HG02970 (cell line): ENCODE measurements around the gene PPIC.

Source experiments
- ATAC-seq: cut with Tn5 transposase; IDR thresholded peaks from one replicate; pipeline ENCODE4 v1.9.1; 2021; ENCODE audit warnings: mild to moderate bottlenecking, moderate library complexity, moderate number of reproducible peaks; ENCODE audit not compliant: unreplicated experiment, low FRiP score

The PPIC gene

DNA sequence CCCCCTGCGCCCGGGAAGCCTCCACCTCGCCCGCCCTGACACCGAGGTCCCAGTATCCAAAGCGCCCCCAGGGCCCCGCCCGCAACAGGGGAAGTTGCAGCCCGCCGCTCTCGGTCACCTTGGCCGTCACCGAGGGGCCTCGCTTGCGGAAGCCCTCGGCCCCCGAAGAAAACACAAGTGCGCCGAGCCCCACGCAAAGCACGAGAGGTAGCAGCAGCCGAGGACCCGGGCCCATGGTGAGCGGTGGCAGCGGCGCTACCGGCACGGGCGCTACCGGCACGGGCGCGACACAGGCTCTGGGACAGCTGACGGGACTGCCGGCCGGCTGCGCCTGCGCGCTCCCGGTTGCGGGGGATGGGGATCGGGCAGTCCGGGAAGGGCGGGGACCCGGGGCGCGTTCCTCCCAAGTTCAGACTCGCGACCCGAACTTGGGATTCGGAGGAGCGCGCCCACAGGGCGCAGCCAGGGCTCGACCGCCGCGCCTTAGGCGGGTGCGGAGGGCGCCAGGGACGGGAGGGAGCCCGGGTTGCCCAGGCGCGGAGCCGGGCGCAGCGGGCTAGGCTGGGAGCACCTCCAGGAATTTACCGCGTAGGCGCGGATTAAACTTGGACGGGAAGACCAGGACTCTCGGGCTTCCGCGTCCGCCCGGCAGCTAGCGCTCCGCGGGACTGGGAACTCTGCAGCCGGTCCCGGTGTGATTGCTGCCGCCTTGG lies at the start of gene PPIC:
Gene PPIC, minus strand, starts transcription at position 335 of the 713 bp plus-strand sequence. Its CDS starts 100 bp downstream, at position 235.
- no peak for ATAC-seq

DNA sequence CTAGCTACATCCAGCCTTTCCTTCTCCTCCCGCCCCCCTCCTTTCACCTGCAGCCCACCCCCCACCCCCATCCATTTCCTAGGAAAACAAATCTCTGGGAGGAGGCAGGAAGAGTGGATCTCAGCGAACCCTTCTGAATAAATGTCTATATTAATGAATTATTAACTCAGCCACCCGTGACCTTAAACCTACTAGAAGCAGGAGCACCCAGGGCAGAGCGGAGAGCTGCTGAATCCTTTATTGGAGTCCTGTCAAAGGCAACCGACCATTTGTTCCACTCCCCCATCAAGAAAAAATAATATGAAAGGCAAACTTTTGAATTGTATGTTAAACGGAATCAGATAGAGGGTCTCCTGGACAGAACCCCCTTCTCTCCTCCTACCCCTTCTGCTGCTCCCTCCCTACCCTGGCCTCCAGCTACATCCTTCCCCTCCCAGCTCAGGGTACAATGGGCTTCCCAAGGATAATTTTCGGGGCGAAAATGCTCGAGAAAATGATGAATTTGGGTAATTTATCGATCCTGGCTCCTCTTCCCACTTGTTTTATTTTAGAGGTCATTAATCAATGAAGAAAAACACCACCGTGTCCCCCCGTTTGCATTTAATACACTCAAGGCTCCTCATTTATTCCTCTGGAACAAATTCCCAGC lies 49.2 kb upstream of the PPIC start:
- ATAC-seq: no peak

DNA sequence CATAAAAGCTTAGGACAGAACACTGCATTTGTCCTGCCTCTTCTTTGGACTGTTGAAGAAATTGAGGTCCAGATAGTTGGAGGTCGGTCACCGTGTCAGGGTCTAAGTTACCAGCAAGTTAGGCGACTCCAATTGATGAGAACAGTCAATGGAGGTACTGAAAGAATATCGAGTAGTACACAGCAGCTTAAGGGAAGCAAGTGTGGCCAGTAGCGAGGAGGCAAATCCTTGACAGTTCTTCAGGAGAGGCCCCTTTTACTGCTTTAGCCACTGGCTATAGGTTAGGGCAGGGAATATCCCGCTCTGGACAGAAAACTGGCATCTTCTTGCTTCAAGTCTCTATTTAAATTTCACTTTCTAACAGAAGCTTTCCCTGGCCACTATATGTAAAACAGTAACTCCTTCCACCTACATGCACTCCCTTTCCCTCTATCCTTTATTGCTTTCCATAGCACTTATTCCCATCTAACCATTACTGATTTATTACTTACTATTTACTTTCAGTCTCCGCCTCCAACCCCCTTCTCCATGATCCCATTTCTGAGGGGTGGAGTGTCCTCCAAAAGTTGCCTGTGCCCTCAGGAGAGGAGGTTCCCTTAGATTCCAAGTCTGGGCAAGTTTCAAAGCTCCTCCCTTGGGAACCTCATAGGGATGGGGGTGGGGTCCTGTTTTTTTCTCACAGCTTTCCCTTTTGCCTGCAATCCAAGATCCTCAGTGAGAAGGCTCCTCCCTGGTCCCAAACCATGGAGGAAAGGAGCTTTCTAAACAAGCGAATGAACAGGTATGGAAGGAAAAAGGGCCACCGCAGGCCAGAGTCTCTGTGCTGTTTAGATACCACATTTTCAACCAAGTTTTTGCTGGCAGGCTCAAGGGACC lies 48.4 kb upstream of the PPIC start:
- no peak for ATAC-seq

GRCh38 chr5:123083298-123083697 lies 46.8 kb upstream of the PPIC start:
- no peak for ATAC-seq

- no peak for ATAC-seq
Measured at GRCh38 chr5:123080215-123080614, 43.7 kb upstream of the PPIC start.

DNA sequence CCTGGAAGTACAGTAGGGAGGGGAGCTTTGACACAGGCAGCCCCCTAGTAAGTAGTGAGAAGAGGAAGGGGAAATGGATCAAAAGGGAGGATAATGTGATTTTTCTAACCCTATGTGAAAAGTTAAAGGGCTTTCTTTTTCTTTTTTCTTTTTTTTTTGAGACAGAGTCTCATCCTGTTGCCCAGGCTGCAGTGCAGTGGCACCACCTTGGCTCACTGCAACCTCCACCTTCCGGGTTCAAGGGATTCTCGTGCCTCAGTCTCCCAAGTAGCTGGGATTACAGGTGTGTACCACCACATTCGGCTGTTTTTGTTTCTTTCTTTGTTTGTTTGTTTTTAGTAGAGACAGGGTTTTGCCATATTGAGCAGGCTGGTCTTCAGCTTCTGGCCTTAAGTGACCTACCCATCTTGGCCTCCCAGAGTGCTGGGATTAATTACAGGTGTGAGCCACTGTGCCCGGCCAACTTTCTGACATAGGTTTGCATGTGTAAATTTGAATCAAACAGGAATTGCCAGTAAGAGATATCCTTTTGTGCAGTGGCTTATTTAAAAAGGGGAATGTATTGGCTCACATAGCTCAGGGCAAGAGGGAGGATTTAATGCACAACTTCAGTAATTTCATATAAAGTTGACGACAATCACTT lies 39.1 kb upstream of the PPIC start:
- no peak for ATAC-seq

- no peak for ATAC-seq
Measured at GRCh38 chr5:123068368-123068938, 31.9 kb upstream of the PPIC start.

GRCh38 chr5:123066016-123066415 lies 29.5 kb upstream of the PPIC start:
- ATAC-seq: no peak

DNA sequence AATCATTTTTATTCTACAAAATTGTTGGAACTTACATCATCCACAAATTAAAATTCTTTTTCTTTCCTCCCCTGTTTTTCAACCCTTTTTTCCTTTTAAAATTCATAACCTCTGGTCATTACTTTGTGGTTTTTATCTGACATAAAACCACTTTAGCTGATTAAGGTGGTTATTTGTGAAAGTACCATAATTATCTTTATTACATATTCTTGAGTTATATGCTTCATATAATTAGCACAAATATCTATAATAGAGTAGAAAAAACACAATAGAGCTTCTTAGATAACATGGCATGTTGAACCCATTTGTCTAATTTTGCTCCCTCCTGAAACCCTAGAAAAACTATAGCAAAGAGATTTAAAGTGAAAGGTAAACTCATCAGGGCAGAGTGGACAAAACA lies 22.9 kb upstream of the PPIC start:
- ATAC-seq: no peak

GRCh38 chr5:123051206-123051605 lies 14.7 kb upstream of the PPIC start:
- no peak for ATAC-seq

- no peak for ATAC-seq
Measured at GRCh38 chr5:123047706-123048105, 11.2 kb upstream of the PPIC start.

- ATAC-seq: no peak
Measured at GRCh38 chr5:123046222-123046621, 9.7 kb upstream of the PPIC start.

- ATAC-seq: no peak
Measured at GRCh38 chr5:123044926-123045617, 8.5 kb upstream of the PPIC start.

GRCh38 chr5:123039673-123040072 lies 3.1 kb upstream of the PPIC start:
- no peak for ATAC-seq

DNA sequence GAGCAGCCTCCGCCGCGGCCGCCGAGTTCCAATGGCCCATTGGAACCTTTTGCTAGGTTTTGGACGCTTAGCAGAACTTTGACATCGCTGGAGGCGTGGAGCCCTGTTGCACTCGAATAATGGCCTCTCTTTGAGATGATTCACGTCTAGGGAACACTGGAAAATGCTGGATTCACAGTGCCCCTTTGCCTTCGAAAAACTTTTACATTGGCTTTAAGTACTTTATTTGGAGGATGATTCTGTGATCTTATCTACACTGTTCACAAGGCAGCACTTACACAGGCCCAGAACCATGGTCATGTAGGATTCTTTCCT lies 536 bp upstream of the PPIC start:
- ATAC-seq: no peak

DNA sequence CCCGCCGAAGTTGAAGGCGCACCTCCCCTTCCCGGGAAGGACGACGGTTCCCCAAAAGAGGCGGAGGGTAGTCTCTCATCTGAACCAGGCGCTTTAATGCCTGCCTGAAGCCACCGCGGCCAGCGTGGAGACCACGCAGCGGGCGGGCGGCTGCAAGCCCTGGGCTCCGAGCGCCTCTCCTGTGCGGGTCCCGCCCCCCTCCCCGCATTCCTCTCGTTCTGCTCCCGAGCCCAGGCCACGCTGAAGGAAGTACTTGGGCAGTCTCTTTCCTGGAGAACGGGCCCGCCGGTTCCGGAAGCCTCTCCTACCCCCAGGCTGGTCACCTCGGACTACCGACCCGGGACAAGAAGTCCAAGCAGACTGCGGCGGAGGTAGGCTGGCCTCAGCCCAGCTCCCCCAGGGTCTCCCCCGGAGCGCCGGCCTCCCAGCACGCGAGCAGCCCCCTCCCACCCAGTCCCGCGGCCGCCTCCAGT lies 571 bp downstream of the PPIC start:
- no peak for ATAC-seq

DNA sequence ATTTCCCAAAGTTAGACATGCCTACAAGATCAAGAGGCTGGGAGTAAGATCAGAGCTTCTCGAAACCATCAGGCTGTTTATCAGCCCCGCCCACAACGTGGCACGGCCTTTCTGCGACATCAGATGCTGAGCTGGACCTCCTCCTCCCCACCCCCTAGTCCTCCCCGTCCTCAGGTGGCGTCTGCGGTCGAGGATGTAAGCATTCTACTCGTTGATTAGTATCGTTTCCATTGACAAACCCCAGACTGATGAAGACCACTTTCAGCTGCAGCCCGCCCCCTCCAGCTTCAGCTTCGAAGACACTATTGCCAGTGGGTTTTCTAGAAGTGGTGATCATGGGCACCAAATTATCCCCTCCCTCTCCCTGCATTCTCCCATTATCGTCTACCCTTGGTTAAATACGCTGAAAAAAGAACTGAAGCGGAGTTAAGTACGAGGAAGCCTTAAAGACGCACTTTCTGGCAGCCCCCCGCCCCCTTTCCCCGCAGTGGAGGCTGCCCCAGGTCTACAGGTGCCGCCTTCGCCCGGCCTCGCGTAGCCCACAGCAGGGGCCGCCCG lies 1.1 kb downstream of the PPIC start:
- no peak for ATAC-seq

DNA sequence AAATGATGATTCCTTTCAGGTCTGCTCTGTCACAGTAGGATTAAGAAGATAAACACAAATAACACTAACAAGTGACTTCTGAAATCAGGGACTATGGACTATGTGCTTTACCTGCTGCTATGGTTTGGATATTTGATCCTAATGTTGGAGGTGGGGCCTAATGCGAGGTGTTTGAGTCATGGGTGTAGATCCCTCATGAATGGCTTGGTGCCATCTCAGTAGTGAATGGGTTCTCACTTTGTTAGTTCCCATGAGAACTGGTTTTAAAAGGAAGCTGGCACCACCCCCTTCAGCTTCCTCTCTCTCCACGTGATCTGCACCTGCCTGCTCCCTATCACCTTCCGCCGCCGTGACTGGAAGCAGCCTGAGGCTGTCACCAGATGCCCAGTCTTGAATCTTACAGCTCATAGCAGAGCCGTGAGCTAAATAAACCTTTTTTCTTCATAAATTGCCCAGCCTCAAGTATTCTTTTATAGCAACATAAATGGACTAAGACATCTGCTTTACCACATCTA lies 3.3 kb downstream of the PPIC start:
- no peak for ATAC-seq

- no peak for ATAC-seq
Measured at GRCh38 chr5:123028222-123028621, 8.3 kb downstream of the PPIC start.
